GM23338 (cell line): ENCODE measurements around the gene NSMCE4A.

Source experiments
- ETS1 ChIP-seq: IDR thresholded peaks from 2 replicates; pipeline ENCODE4 v1.6.1; 2016; ENCODE audit warnings: antibody characterized with exemption
- EZH2 ChIP-seq: fragments of 200-600 bp; sonication (generic); IDR thresholded peaks from one replicate; pipeline ENCODE4 v1.8.0; 2017; ENCODE audit warnings: antibody characterized with exemption, mild to moderate bottlenecking, low read depth; ENCODE audit not compliant: unreplicated experiment
- JUNB ChIP-seq: IDR thresholded peaks from one replicate; pipeline ENCODE4 v1.6.1; 2016; ENCODE audit warnings: antibody characterized with exemption; ENCODE audit not compliant: unreplicated experiment
- POLR2AphosphoS5 ChIP-seq: IDR thresholded peaks from 2 replicates; pipeline ENCODE4 v1.6.1; 2016; ENCODE audit warnings: antibody characterized with exemption, low read depth
- STAT1 ChIP-seq: IDR thresholded peaks from one replicate; pipeline ENCODE4 v1.6.1; 2016; ENCODE audit warnings: antibody characterized with exemption; ENCODE audit not compliant: unreplicated experiment
- ZNF114 ChIP-seq: fragments of 250-450 bp; sonication (Bioruptor Pico); IDR thresholded peaks from 2 replicates; pipeline ENCODE4 v1.5.0; 2020; ENCODE audit warnings: mild to moderate bottlenecking, moderate library complexity
- TF ChIP-seq, protein P1 (sequence below), 2 experiments: fragments of 200-600 bp in 1 of 2; sonication (generic) in 1 of 2; conservative IDR thresholded peaks; 2 replicates each; pipeline versions ENCODE4 v1.5.1 to v1.6.1; 2016 to 2017; ENCODE audit warnings: antibody characterized with exemption in 2 of 2, low read depth in 2 of 2, mild to moderate bottlenecking in 2 of 2, moderate library complexity in 1 of 2
- TF ChIP-seq, protein P2 (sequence below): IDR thresholded peaks from one replicate; pipeline ENCODE4 v1.6.1; 2018; ENCODE audit warnings: antibody characterized with exemption; ENCODE audit not compliant: unreplicated experiment

- TF ChIP-seq EZH2 = no peak
- TF ChIP-seq, protein P1, sequence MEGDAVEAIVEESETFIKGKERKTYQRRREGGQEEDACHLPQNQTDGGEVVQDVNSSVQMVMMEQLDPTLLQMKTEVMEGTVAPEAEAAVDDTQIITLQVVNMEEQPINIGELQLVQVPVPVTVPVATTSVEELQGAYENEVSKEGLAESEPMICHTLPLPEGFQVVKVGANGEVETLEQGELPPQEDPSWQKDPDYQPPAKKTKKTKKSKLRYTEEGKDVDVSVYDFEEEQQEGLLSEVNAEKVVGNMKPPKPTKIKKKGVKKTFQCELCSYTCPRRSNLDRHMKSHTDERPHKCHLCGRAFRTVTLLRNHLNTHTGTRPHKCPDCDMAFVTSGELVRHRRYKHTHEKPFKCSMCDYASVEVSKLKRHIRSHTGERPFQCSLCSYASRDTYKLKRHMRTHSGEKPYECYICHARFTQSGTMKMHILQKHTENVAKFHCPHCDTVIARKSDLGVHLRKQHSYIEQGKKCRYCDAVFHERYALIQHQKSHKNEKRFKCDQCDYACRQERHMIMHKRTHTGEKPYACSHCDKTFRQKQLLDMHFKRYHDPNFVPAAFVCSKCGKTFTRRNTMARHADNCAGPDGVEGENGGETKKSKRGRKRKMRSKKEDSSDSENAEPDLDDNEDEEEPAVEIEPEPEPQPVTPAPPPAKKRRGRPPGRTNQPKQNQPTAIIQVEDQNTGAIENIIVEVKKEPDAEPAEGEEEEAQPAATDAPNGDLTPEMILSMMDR (conservative IDR thresholded peaks at IDR 0.05; ENCODE audit: low read depth in 2 of 2) = no peak
- no peak for TF ChIP-seq ZNF114 (CRISPR knock-in tag)
- no peak for TF ChIP-seq POLR2AphosphoS5
- TF ChIP-seq, protein P2, sequence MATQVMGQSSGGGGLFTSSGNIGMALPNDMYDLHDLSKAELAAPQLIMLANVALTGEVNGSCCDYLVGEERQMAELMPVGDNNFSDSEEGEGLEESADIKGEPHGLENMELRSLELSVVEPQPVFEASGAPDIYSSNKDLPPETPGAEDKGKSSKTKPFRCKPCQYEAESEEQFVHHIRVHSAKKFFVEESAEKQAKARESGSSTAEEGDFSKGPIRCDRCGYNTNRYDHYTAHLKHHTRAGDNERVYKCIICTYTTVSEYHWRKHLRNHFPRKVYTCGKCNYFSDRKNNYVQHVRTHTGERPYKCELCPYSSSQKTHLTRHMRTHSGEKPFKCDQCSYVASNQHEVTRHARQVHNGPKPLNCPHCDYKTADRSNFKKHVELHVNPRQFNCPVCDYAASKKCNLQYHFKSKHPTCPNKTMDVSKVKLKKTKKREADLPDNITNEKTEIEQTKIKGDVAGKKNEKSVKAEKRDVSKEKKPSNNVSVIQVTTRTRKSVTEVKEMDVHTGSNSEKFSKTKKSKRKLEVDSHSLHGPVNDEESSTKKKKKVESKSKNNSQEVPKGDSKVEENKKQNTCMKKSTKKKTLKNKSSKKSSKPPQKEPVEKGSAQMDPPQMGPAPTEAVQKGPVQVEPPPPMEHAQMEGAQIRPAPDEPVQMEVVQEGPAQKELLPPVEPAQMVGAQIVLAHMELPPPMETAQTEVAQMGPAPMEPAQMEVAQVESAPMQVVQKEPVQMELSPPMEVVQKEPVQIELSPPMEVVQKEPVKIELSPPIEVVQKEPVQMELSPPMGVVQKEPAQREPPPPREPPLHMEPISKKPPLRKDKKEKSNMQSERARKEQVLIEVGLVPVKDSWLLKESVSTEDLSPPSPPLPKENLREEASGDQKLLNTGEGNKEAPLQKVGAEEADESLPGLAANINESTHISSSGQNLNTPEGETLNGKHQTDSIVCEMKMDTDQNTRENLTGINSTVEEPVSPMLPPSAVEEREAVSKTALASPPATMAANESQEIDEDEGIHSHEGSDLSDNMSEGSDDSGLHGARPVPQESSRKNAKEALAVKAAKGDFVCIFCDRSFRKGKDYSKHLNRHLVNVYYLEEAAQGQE = no peak
- TF ChIP-seq JUNB = no peak
- no peak for TF ChIP-seq STAT1
- TF ChIP-seq ETS1 = no peak
Measured at GRCh38 chr10:121910673-121911420, 64.2 kb downstream of the NSMCE4A start.
